K562 (cell line): Measurements from ENCODE around the gene FAM131C. TPM values are rescaled to one million over a fixed set of nuclear protein-coding genes. Genes with fewer than 3 reads are reported as not detected.

Experiments used
- EP300 ChIP-seq: IDR thresholded peaks from 2 replicates; pipeline ENCODE4 v1.6.1; 2012; ENCODE audit warnings: low read length, improper control_type of control experiment
- GTF2F1 ChIP-seq: IDR thresholded peaks from 2 replicates; pipeline ENCODE4 v1.6.1; 2011; ENCODE audit warnings: low read depth, low read length, improper control_type of control experiment
- IFI16 ChIP-seq: fragments of 250-450 bp; sonication (Bioruptor Pico); IDR thresholded peaks from 2 replicates; pipeline ENCODE4 v2.1.2; 2022; ENCODE audit warnings: mild to moderate bottlenecking, inconsistent platforms
- JUNB ChIP-seq: fragments of 450-650 bp; formaldehyde crosslinking; conservative IDR thresholded peaks from 2 replicates; pipeline ENCODE4 v1.4.0; 2020; ENCODE audit warnings: mild to moderate bottlenecking
- KAT2B ChIP-seq: IDR thresholded peaks from one replicate; pipeline ENCODE4 v1.6.1; 2012; ENCODE audit warnings: low read depth, mild to moderate bottlenecking, control low read depth, inconsistent platforms, low read length, moderate library complexity
- SMARCA5 ChIP-seq: fragments of 450-650 bp; IDR thresholded peaks from 2 replicates; pipeline ENCODE4 v1.6.1; 2016
- SRF ChIP-seq, 2 experiments: fragments of 250-450, 450-650 bp in 1 of 2; sonication (Bioruptor Pico) in 1 of 2; sonication (generic) in 1 of 2; formaldehyde crosslinking; IDR thresholded peaks; 2 replicates each; pipeline versions ENCODE4 v1.5.0 to v1.5.1; 2020 to 2022; ENCODE audit warnings: mild to moderate bottlenecking in 1 of 2, missing genetic modification reagents in 1 of 2
- TEAD2 ChIP-seq: fragments of 450-650 bp; IDR thresholded peaks from 2 replicates; pipeline ENCODE4 v1.6.1; 2016; ENCODE audit warnings: missing genetic modification characterization, control low read depth, missing compliant biosample characterization
- ZFP1 ChIP-seq: fragments of 450-650 bp; formaldehyde crosslinking; IDR thresholded peaks from 2 replicates; pipeline ENCODE4 v1.4.0; 2020; ENCODE audit warnings: mild to moderate bottlenecking, mixed read lengths
- ZFPM2 ChIP-seq: fragments of 250-450 bp; sonication (Bioruptor Pico); IDR thresholded peaks from 2 replicates; pipeline ENCODE4 v1.5.1; 2022; ENCODE audit warnings: mild to moderate bottlenecking
- ZNF134 ChIP-seq: fragments of 250-450 bp; sonication (Bioruptor Pico); conservative IDR thresholded peaks from 2 replicates; pipeline ENCODE4 v1.4.0; 2020
- ZNF780A ChIP-seq: fragments of 250-450 bp; sonication (Bioruptor Pico); IDR thresholded peaks from 2 replicates; pipeline ENCODE4 v1.5.0; 2021; ENCODE audit warnings: mild to moderate bottlenecking
- polyA plus RNA-seq, 8 experiments: library from polyadenylated mRNA; depleted of rRNA in 4 of 8; stranded (reverse) in 5 of 8; unstranded in 3 of 8; fragments of >200 nt; fragmentation: Nextera tagmentation in 2 of 8; fragmentation: Illumina TruSeq in 1 of 8; extraction: Ambion mirVana in 2 of 8; extraction: Trizol in 1 of 8; gene quantifications; 2 replicates each; pipeline versions ENCODE4 v1.2.1 to v1.2.3, GENCODE V29; 2011 to 2014; ENCODE audit warnings: inconsistent platforms in 1 of 8, missing spikeins in 1 of 8
- total RNA-seq, 7 experiments: library from RNA; depleted of rRNA in 6 of 7; stranded (reverse); fragments of >200 nt in 6 of 7; fragmentation: Illumina TruSeq in 2 of 7; extraction: Trizol in 2 of 7; gene quantifications; 2 replicates each; pipeline versions ENCODE4 v1.2.1 to v1.2.3, GENCODE V29; 2011 to 2021; ENCODE audit warnings: low replicate concordance in 1 of 7
- TF ChIP-seq, protein P1 (sequence below), 2 experiments: IDR thresholded peaks; 2 replicates each; pipeline ENCODE4 v1.6.1; 2012; ENCODE audit warnings: improper control_type of control experiment in 2 of 2, low read depth in 2 of 2, low read length in 2 of 2, borderline replicate concordance in 1 of 2
- TF ChIP-seq, protein P2 (sequence below): sonication (generic); formaldehyde crosslinking; IDR thresholded peaks from 2 replicates; pipeline ENCODE4 v1.5.0; 2020; ENCODE audit warnings: missing genetic modification reagents
- TF ChIP-seq, protein P3 (sequence below): sonication (generic); formaldehyde crosslinking; IDR thresholded peaks from 2 replicates; pipeline ENCODE4 v1.8.0; 2023; ENCODE audit warnings: mild to moderate bottlenecking, missing genetic modification reagents
- TF ChIP-seq, protein P4 (sequence below): fragments of 450-650 bp; formaldehyde crosslinking; IDR thresholded peaks from 2 replicates; pipeline ENCODE4 v1.4.0; 2020; ENCODE audit warnings: mild to moderate bottlenecking, moderate library complexity
- TF ChIP-seq, protein P5 (sequence below): fragments of 450-650 bp; formaldehyde crosslinking; IDR thresholded peaks from 2 replicates; pipeline ENCODE4 v1.4.0; 2022; ENCODE audit warnings: mild to moderate bottlenecking, moderate library complexity
- TF ChIP-seq, protein P6 (sequence below): fragments of 150-350 bp; conservative IDR thresholded peaks from 2 replicates; pipeline ENCODE4 v1.6.1; 2014; ENCODE audit warnings: low read length

FAM131C gene
- total and polyA plus RNA-seq, 9 of the 15 experiments (the other 6 are each of a cell fraction or from before 2014, with no cell fraction given), result 0.10 to 0.29 (median 0.16) TPM; not detected in 6

DNA sequence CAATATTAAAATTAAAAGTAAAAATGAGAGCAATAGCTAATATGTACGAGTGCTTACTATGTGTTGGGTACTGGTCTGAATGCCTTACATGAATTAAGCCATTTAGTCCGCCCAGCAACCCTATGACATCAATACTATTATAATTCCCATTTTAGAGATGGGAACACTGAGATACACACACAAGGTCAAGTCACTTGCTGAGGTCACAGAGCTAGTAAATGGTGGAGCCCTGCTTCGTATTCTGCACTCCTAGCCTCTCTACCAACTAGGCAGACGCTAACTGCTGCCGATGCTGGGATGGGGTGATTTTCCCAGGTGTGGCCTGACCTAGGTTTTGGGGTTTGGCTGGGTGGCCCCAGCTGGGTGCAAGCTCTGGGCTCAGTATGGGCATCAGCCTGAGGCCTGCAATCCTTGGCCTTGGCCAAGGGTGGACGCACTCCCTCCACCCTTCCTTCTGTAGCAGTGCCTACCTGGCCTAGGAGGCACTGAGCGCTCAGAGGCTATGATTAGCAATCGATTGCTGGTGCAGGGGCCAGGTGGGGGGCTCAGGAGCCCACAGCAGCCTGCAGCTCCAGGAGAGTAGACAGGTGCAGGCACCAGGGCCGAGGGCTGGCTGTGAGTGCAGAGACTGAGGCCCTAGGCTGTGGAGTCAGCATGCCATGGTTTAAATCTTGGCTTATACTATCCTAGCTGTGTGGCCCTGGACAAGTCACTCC is 2.7 kb downstream of the FAM131C start (continued):
- TF ChIP-seq, protein P1, sequence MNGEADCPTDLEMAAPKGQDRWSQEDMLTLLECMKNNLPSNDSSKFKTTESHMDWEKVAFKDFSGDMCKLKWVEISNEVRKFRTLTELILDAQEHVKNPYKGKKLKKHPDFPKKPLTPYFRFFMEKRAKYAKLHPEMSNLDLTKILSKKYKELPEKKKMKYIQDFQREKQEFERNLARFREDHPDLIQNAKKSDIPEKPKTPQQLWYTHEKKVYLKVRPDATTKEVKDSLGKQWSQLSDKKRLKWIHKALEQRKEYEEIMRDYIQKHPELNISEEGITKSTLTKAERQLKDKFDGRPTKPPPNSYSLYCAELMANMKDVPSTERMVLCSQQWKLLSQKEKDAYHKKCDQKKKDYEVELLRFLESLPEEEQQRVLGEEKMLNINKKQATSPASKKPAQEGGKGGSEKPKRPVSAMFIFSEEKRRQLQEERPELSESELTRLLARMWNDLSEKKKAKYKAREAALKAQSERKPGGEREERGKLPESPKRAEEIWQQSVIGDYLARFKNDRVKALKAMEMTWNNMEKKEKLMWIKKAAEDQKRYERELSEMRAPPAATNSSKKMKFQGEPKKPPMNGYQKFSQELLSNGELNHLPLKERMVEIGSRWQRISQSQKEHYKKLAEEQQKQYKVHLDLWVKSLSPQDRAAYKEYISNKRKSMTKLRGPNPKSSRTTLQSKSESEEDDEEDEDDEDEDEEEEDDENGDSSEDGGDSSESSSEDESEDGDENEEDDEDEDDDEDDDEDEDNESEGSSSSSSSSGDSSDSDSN (IDR thresholded peaks at IDR 0.05; ENCODE audit: borderline replicate concordance in 1 of 2, low read depth in 2 of 2, low read length in 2 of 2), result no peak
- TF ChIP-seq SMARCA5 (peak; percentile 75), JUNB (CRISPR knock-in tag) (no peak), KAT2B (no peak), ZFPM2 (CRISPR knock-in tag) (no peak), ZFP1 (CRISPR knock-in tag) (no peak), EP300 (no peak), ZNF134 (no peak), TEAD2 (tag) (no peak), ZNF780A (CRISPR knock-in tag) (no peak), IFI16 (CRISPR knock-in tag) (no peak), GTF2F1 (no peak), SRF (CRISPR knock-in tag; IDR thresholded peaks at IDR 0.05) (no peak)
- TF ChIP-seq, protein P2, sequence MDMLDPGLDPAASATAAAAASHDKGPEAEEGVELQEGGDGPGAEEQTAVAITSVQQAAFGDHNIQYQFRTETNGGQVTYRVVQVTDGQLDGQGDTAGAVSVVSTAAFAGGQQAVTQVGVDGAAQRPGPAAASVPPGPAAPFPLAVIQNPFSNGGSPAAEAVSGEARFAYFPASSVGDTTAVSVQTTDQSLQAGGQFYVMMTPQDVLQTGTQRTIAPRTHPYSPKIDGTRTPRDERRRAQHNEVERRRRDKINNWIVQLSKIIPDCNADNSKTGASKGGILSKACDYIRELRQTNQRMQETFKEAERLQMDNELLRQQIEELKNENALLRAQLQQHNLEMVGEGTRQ (CRISPR knock-in tag), result no peak
- TF ChIP-seq, protein P3, sequence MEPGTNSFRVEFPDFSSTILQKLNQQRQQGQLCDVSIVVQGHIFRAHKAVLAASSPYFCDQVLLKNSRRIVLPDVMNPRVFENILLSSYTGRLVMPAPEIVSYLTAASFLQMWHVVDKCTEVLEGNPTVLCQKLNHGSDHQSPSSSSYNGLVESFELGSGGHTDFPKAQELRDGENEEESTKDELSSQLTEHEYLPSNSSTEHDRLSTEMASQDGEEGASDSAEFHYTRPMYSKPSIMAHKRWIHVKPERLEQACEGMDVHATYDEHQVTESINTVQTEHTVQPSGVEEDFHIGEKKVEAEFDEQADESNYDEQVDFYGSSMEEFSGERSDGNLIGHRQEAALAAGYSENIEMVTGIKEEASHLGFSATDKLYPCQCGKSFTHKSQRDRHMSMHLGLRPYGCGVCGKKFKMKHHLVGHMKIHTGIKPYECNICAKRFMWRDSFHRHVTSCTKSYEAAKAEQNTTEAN, result no peak
- TF ChIP-seq, protein P4, sequence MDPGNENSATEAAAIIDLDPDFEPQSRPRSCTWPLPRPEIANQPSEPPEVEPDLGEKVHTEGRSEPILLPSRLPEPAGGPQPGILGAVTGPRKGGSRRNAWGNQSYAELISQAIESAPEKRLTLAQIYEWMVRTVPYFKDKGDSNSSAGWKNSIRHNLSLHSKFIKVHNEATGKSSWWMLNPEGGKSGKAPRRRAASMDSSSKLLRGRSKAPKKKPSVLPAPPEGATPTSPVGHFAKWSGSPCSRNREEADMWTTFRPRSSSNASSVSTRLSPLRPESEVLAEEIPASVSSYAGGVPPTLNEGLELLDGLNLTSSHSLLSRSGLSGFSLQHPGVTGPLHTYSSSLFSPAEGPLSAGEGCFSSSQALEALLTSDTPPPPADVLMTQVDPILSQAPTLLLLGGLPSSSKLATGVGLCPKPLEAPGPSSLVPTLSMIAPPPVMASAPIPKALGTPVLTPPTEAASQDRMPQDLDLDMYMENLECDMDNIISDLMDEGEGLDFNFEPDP, result no peak
- TF ChIP-seq, protein P5, sequence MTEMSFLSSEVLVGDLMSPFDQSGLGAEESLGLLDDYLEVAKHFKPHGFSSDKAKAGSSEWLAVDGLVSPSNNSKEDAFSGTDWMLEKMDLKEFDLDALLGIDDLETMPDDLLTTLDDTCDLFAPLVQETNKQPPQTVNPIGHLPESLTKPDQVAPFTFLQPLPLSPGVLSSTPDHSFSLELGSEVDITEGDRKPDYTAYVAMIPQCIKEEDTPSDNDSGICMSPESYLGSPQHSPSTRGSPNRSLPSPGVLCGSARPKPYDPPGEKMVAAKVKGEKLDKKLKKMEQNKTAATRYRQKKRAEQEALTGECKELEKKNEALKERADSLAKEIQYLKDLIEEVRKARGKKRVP, result no peak
- TF ChIP-seq, protein P6, sequence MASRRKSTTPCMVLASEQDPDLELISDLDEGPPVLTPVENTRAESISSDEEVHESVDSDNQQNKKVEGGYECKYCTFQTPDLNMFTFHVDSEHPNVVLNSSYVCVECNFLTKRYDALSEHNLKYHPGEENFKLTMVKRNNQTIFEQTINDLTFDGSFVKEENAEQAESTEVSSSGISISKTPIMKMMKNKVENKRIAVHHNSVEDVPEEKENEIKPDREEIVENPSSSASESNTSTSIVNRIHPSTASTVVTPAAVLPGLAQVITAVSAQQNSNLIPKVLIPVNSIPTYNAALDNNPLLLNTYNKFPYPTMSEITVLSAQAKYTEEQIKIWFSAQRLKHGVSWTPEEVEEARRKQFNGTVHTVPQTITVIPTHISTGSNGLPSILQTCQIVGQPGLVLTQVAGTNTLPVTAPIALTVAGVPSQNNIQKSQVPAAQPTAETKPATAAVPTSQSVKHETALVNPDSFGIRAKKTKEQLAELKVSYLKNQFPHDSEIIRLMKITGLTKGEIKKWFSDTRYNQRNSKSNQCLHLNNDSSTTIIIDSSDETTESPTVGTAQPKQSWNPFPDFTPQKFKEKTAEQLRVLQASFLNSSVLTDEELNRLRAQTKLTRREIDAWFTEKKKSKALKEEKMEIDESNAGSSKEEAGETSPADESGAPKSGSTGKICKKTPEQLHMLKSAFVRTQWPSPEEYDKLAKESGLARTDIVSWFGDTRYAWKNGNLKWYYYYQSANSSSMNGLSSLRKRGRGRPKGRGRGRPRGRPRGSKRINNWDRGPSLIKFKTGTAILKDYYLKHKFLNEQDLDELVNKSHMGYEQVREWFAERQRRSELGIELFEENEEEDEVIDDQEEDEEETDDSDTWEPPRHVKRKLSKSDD, result no peak
